Neural cell (in vitro differentiated cells): ENCODE results near the gene KLHDC4. TPM values are rescaled to one million over a fixed set of nuclear protein-coding genes. Genes with fewer than 3 reads are reported as not detected.

Experiments
- H2AFZ ChIP-seq: fragments of 200-600, 300-800 bp; sonication (generic), shearing (Covaris generic); 2 replicates; pipeline ENCODE4 v1.6.0; 2014; ENCODE audit warnings: low read depth, mild to moderate bottlenecking, antibody characterized with exemption, low read length, moderate library complexity
- H3F3A ChIP-seq: fragments of 200-600 bp; shearing (Covaris generic); 2 replicates; pipeline ENCODE4 v1.6.1; 2016; ENCODE audit warnings: mild to moderate bottlenecking, moderate library complexity, mixed read lengths, antibody characterized with exemption, low read length; ENCODE audit not compliant: insufficient read depth, poor library complexity, severe bottlenecking
- H3K27ac ChIP-seq: fragments of 200-600, 300-800 bp; sonication (generic), shearing (Covaris generic); 2 replicates; pipeline ENCODE4 v1.5.1; 2014; ENCODE audit warnings: mild to moderate bottlenecking, low read length, moderate library complexity
- H3K27me3 ChIP-seq: fragments of 300-800, 200-600 bp; sonication (generic), shearing (Covaris generic); 2 replicates; pipeline ENCODE4 v1.6.0; 2014; ENCODE audit warnings: mild to moderate bottlenecking, low read depth, low read length, moderate library complexity; ENCODE audit not compliant: insufficient read depth
- H3K36me3 ChIP-seq: fragments of 300-800, 200-600 bp; sonication (generic), shearing (Covaris generic); 2 replicates; pipeline ENCODE4 v1.5.1; 2014; ENCODE audit warnings: mild to moderate bottlenecking, antibody characterized with exemption, low read length, moderate library complexity; ENCODE audit not compliant: insufficient read depth
- H3K4me2 ChIP-seq: fragments of 300-800, 200-600 bp; sonication (generic), shearing (Covaris generic); 2 replicates; pipeline ENCODE4 v1.6.0; 2014; ENCODE audit warnings: mild to moderate bottlenecking, low read length
- H3K4me3 ChIP-seq: fragments of 300-800, 200-600 bp; sonication (generic), shearing (Covaris generic); 2 replicates; pipeline ENCODE4 v1.5.1; 2014; ENCODE audit warnings: mild to moderate bottlenecking, low read length, moderate library complexity
- H3K79me2 ChIP-seq: fragments of 200-600 bp; shearing (Covaris generic); replicated peaks from 2 replicates; pipeline ENCODE4 v1.6.0; 2014; ENCODE audit warnings: mild to moderate bottlenecking, low read length, moderate library complexity; ENCODE audit not compliant: insufficient read depth
- H3K9ac ChIP-seq: fragments of 300-800, 200-600 bp; sonication (generic), shearing (Covaris generic); 2 replicates; pipeline ENCODE4 v1.6.1; 2016; ENCODE audit warnings: mild to moderate bottlenecking, low read length, mixed read lengths
- H3K9me2 ChIP-seq: fragments of 200-600 bp; shearing (Covaris generic); 2 replicates; pipeline ENCODE4 v1.6.1; 2016; ENCODE audit warnings: mild to moderate bottlenecking, low read length, mixed read lengths; ENCODE audit not compliant: insufficient read depth
- H3K9me3 ChIP-seq: fragments of 200-600, 300-800 bp; sonication (generic), shearing (Covaris generic); 2 replicates; pipeline ENCODE4 v1.6.1; 2016; ENCODE audit warnings: mild to moderate bottlenecking, mixed run types, low read length, moderate library complexity, mixed read lengths
- H4K20me1 ChIP-seq: fragments of 200-600 bp; shearing (Covaris generic); 2 replicates; pipeline ENCODE4 v1.6.1; 2016; ENCODE audit warnings: mild to moderate bottlenecking, mixed run types; ENCODE audit not compliant: insufficient read depth
- CTCF ChIP-seq: fragments of 450-650 bp; IDR thresholded peaks from 2 replicates; pipeline ENCODE4 v1.5.1; 2014; ENCODE audit warnings: antibody characterized with exemption, mild to moderate bottlenecking, moderate library complexity; ENCODE audit not compliant: poor library complexity, severe bottlenecking
- EP300 ChIP-seq: fragments of 450-650 bp; conservative IDR thresholded peaks from 2 replicates; pipeline ENCODE4 v1.6.1; 2014; ENCODE audit warnings: antibody characterized with exemption, mild to moderate bottlenecking, moderate library complexity; ENCODE audit not compliant: poor library complexity, severe bottlenecking
- EZH2 ChIP-seq: fragments of 200-600, 300-800 bp; shearing (Covaris generic), sonication (generic); IDR thresholded peaks from 2 replicates; pipeline ENCODE4 v1.6.1; 2014; ENCODE audit warnings: antibody characterized with exemption, low read length, borderline replicate concordance, mild to moderate bottlenecking; ENCODE audit not compliant: insufficient read depth, poor library complexity, severe bottlenecking
- MXI1 ChIP-seq: fragments of 450-650 bp; conservative IDR thresholded peaks from 2 replicates; pipeline ENCODE4 v1.6.1; 2014; ENCODE audit warnings: antibody characterized with exemption, mild to moderate bottlenecking; ENCODE audit not compliant: poor library complexity, severe bottlenecking
- POLR2AphosphoS5 ChIP-seq: IDR thresholded peaks from 2 replicates; pipeline ENCODE4 v1.6.1; 2012
- RAD21 ChIP-seq: fragments of 450-650 bp; conservative IDR thresholded peaks from 2 replicates; pipeline ENCODE4 v1.6.1; 2014; ENCODE audit warnings: antibody characterized with exemption, mild to moderate bottlenecking, moderate library complexity
- REST ChIP-seq: IDR thresholded peaks from 2 replicates; pipeline ENCODE4 v1.6.1; 2012; ENCODE audit warnings: borderline replicate concordance
- SMC3 ChIP-seq: fragments of 450-650 bp; conservative IDR thresholded peaks from 2 replicates; pipeline ENCODE4 v1.6.1; 2014; ENCODE audit warnings: antibody characterized with exemption, mild to moderate bottlenecking, moderate library complexity; ENCODE audit not compliant: poor library complexity
- TAF1 ChIP-seq: IDR thresholded peaks from 2 replicates; pipeline ENCODE4 v1.6.1; 2012; ENCODE audit warnings: low read depth
- polyA plus RNA-seq: library from polyadenylated mRNA; depleted of rRNA; stranded (reverse); fragments of >200 nt; gene quantifications from 2 replicates; pipeline ENCODE4 v1.2.3, GENCODE V29; 2014

KLHDC4 gene
- polyA plus RNA-seq, 1 donor from 2014 or later = 27.5 TPM

- TF ChIP-seq POLR2AphosphoS5 (no peak), REST (no peak), EZH2 (no peak), EP300 (no peak), MXI1 (no peak), CTCF (no peak), TAF1 (no peak), RAD21 (no peak), SMC3 (no peak)
- Histone ChIP-seq H3K36me3 (no peaks in the 10 kb centered on the region), H3K9me3 (no peaks in the 10 kb centered on the region), H3K9ac (no peak overlapping the region), H3K79me2 (no peaks in the 10 kb centered on the region), H3K4me2 (no peak overlapping the region), H2AFZ (no peak overlapping the region), H3K27ac (no peak overlapping the region), H4K20me1 (no peaks in the 10 kb centered on the region), H3F3A (no peaks in the 10 kb centered on the region), H3K9me2 (no peaks in the 10 kb centered on the region), H3K27me3 (no peaks in the 10 kb centered on the region), H3K4me3 (no peak overlapping the region)
Measured at GRCh38 chr16:87707097-87707496, 58.7 kb downstream of the KLHDC4 start.

- Histone ChIP-seq H3K27ac (no peak overlapping the region), H3K27me3 (no peaks in the 10 kb centered on the region), H3F3A (no peaks in the 10 kb centered on the region), H3K9me3 (no peaks in the 10 kb centered on the region), H3K36me3 (no peaks in the 10 kb centered on the region), H2AFZ (no peak overlapping the region), H3K4me3 (no peak overlapping the region), H3K79me2 (no peaks in the 10 kb centered on the region), H4K20me1 (no peaks in the 10 kb centered on the region), H3K4me2 (no peak overlapping the region), H3K9me2 (no peaks in the 10 kb centered on the region), H3K9ac (no peak overlapping the region)
- TF ChIP-seq EZH2 = no peak
- TF ChIP-seq POLR2AphosphoS5 = no peak
- TF ChIP-seq MXI1 = no peak
- no peak for TF ChIP-seq CTCF
- no peak for TF ChIP-seq EP300
- TF ChIP-seq REST = no peak
- no peak for TF ChIP-seq SMC3
- no peak for TF ChIP-seq TAF1
- TF ChIP-seq RAD21 = no peak
Measured at GRCh38 chr16:87706278-87707000, 59.3 kb downstream of the KLHDC4 start.
